Loucy (cell line): Measurements from ENCODE around the gene WTAP.

Experiments
- EZH2phosphoT487 ChIP-seq: fragments of 200-600 bp; IDR thresholded peaks from 2 replicates; pipeline ENCODE4 v1.6.1; 2018; ENCODE audit warnings: antibody characterized with exemption, mild to moderate bottlenecking, moderate library complexity, borderline replicate concordance
- TF ChIP-seq, protein P1 (sequence below): fragments of 200-600 bp; sonication (generic); conservative IDR thresholded peaks from 2 replicates; pipeline ENCODE4 v1.5.1; 2014; ENCODE audit warnings: mild to moderate bottlenecking, antibody characterized with exemption, low read length

DNA sequence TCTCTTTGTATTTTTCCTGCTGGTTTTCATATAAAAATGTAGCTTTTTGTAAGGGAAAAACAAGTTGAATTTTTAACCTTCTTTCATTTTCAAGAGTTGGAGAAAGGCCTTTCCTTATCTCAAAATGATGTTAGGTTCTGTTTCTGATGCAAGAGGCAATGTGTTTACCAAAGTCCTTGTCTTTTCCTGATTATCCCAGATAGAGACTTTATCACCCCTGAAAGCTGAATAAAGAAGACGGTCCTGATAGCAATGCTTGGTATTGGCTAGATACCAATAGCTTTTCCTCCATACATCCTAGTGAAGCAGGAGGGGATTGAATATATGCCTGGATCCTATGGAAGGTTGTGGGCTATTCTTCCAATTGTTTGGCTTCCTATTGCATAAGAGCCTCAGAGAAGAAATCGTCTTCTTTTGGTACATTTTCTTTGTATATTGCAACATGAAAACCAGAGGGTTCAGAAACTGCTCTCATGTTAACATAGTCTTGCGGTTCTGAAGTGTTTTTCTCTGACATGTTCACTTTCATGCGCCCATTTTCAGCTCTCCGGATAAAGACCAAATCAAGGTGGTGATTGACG lies 78.2 kb downstream of the WTAP start:
- TF ChIP-seq, protein P1, sequence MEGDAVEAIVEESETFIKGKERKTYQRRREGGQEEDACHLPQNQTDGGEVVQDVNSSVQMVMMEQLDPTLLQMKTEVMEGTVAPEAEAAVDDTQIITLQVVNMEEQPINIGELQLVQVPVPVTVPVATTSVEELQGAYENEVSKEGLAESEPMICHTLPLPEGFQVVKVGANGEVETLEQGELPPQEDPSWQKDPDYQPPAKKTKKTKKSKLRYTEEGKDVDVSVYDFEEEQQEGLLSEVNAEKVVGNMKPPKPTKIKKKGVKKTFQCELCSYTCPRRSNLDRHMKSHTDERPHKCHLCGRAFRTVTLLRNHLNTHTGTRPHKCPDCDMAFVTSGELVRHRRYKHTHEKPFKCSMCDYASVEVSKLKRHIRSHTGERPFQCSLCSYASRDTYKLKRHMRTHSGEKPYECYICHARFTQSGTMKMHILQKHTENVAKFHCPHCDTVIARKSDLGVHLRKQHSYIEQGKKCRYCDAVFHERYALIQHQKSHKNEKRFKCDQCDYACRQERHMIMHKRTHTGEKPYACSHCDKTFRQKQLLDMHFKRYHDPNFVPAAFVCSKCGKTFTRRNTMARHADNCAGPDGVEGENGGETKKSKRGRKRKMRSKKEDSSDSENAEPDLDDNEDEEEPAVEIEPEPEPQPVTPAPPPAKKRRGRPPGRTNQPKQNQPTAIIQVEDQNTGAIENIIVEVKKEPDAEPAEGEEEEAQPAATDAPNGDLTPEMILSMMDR, result no peak
- TF ChIP-seq EZH2phosphoT487, result no peak
